Endodermal cell (in vitro differentiated cells): ENCODE data around the gene FEZ2. TPM values are rescaled to one million over a fixed set of nuclear protein-coding genes. Genes with fewer than 3 reads are reported as not detected.

Experiments
- DNase-seq: peaks from one replicate; pipeline ENCODE4 v3.0.0-alpha.2; 2017
- H3K27ac ChIP-seq: 2 replicates; pipeline ENCODE4 v1.5.1; 2013; ENCODE audit warnings: mild to moderate bottlenecking, low read depth, low read length, moderate library complexity
- H3K27me3 ChIP-seq: 2 replicates; pipeline ENCODE4 v1.6.1; 2013; ENCODE audit warnings: mild to moderate bottlenecking, low read length, moderate library complexity; ENCODE audit not compliant: insufficient read depth, control insufficient read depth, poor library complexity, severe bottlenecking
- H3K36me3 ChIP-seq: 2 replicates; pipeline ENCODE4 v1.7.0; 2013; ENCODE audit warnings: mild to moderate bottlenecking, low read length, moderate library complexity; ENCODE audit not compliant: control insufficient read depth, insufficient read depth
- H3K4me1 ChIP-seq: one replicate; pipeline ENCODE4 v1.7.0; 2013; ENCODE audit warnings: low read length; ENCODE audit not compliant: control insufficient read depth, insufficient read depth
- H3K4me3 ChIP-seq: 2 replicates; pipeline ENCODE4 v1.5.1; 2013; ENCODE audit warnings: mild to moderate bottlenecking, low read length, moderate library complexity
- H3K9ac ChIP-seq: 2 replicates; pipeline ENCODE4 v1.6.1; 2013; ENCODE audit warnings: mild to moderate bottlenecking, low read length, moderate library complexity; ENCODE audit not compliant: poor library complexity, severe bottlenecking; ENCODE audit errors: extremely low read depth
- H3K9me3 ChIP-seq: 2 replicates; pipeline ENCODE4 v1.6.1; 2013; ENCODE audit warnings: mild to moderate bottlenecking, low read length, moderate library complexity; ENCODE audit not compliant: control insufficient read depth
- H3K27ac Mint-ChIP-seq: 2 replicates; pipeline ENCODE4 v1.8.0; 2020; ENCODE audit warnings: mixed read lengths
- H3K27me3 Mint-ChIP-seq: 2 replicates; pipeline ENCODE4 v1.8.0; 2021; ENCODE audit warnings: mild to moderate bottlenecking, mixed read lengths; ENCODE audit not compliant: insufficient read depth
- H3K36me3 Mint-ChIP-seq: 2 replicates; pipeline ENCODE4 v1.8.0; 2020; ENCODE audit warnings: low read depth, mixed read lengths
- H3K4me1 Mint-ChIP-seq: 2 replicates; pipeline ENCODE4 v1.8.0; 2020; ENCODE audit warnings: mixed read lengths
- H3K4me3 Mint-ChIP-seq: 2 replicates; pipeline ENCODE4 v1.8.0; 2020; ENCODE audit warnings: mild to moderate bottlenecking, moderate library complexity, mixed read lengths
- H3K9me3 Mint-ChIP-seq: 2 replicates; pipeline ENCODE4 v1.8.0; 2020; ENCODE audit warnings: mild to moderate bottlenecking, mixed read lengths
- WGBS, 2 experiments: methylation state at CpG; one replicate each; pipeline versions ENCODE4 v1.1.5 to v1.1.7; 2013; ENCODE audit warnings: missing lambda C conversion rate in 2 of 2, mixed read lengths in 1 of 2; ENCODE audit not compliant: insufficient coverage in 1 of 2, insufficient read length in 1 of 2; 5-methylcytosine and 5-hydroxymethylcytosine counted together
- total RNA-seq, 2 donors: library from RNA; stranded (reverse); fragmentation: NEBNext Ultra II Directional in 1 of 2; extraction: Animal tissue kit (Norgen Biotek cat#: 25700) in 1 of 2; gene quantifications; 2 replicates in 1 of 2; 3 replicates in 1 of 2; pipeline ENCODE4 v1.2.1, GENCODE V29; 2021
- TF ChIP-seq, protein P1 (sequence below): fragments of 200-600 bp; sonication (generic); conservative IDR thresholded peaks from 2 replicates; pipeline ENCODE4 v1.5.0; 2021; ENCODE audit warnings: antibody characterized with exemption, mild to moderate bottlenecking

Gene FEZ2
- total RNA-seq, 2 donors from 2014 or later: 30.0 to 37.3 TPM

DNA sequence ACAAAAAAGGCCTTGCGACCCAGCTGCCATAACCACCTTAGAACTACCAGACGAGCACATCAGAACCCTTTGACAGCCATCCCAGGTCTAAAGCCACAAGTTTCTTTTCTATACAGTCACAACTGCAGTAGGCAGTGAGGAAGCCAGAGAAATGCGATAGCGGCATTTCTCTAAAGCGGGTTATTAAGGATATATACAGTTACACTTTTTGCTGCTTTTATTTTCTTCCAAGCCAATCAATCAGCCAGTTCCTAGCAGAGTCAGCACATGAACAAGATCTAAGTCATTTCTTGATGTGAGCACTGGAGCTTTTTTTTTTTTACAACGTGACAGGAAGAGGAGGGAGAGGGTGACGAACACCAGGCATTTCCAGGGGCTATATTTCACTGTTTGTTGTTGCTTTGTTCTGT, 48.8 kb downstream of the FEZ2 start:
- Histone ChIP-seq H3K9ac (no peak overlapping the region), H3K27me3 (no peaks in the 10 kb centered on the region), H3K9me3 (no peaks in the 10 kb centered on the region), H3K27ac (no peak overlapping the region), H3K4me3 (no peak overlapping the region), H3K36me3 (peaks cover 83% of the 10 kb centered on the region), H3K4me1 (no peaks in the 10 kb centered on the region)
- H3K36me3 Mint-ChIP-seq: peaks cover 53% of the 10 kb centered on the region
- no peak for DNase-seq
- no peaks in the 10 kb centered on the region for H3K4me1 Mint-ChIP-seq
- 93 to 100% methylated on average over 4 to 7 of the region's 7 CpGs for WGBS, 2 experiments
- no peak overlapping the region for H3K27ac Mint-ChIP-seq
- H3K9me3 Mint-ChIP-seq: no peaks in the 10 kb centered on the region
- TF ChIP-seq, protein P1, sequence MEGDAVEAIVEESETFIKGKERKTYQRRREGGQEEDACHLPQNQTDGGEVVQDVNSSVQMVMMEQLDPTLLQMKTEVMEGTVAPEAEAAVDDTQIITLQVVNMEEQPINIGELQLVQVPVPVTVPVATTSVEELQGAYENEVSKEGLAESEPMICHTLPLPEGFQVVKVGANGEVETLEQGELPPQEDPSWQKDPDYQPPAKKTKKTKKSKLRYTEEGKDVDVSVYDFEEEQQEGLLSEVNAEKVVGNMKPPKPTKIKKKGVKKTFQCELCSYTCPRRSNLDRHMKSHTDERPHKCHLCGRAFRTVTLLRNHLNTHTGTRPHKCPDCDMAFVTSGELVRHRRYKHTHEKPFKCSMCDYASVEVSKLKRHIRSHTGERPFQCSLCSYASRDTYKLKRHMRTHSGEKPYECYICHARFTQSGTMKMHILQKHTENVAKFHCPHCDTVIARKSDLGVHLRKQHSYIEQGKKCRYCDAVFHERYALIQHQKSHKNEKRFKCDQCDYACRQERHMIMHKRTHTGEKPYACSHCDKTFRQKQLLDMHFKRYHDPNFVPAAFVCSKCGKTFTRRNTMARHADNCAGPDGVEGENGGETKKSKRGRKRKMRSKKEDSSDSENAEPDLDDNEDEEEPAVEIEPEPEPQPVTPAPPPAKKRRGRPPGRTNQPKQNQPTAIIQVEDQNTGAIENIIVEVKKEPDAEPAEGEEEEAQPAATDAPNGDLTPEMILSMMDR: no peak
- H3K27me3 Mint-ChIP-seq: no peaks in the 10 kb centered on the region
- H3K4me3 Mint-ChIP-seq: no peak overlapping the region

DNA sequence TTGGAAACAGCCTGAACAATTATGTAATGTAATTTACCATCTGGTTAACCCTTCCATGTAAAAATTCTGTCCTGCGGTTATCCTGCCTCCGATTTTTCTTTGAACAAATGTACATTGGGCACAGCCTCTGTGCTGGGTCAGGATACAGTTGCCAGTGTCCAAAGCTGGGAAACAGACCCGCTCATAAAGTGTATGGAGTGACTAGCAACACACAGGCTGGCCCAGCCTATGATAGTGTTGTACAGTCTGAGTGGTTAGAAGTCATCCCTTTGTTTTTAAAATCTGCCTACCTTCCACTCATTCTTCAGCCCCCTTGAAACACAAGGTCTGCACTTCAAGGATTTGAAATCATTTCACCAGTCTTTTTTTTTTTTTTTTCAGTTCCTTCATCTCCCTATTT, 50.1 kb downstream of the FEZ2 start:
- Histone ChIP-seq H3K27ac (no peak overlapping the region), H3K27me3 (no peaks in the 10 kb centered on the region), H3K4me3 (no peak overlapping the region), H3K4me1 (no peaks in the 10 kb centered on the region), H3K36me3 (peaks cover 95% of the 10 kb centered on the region), H3K9me3 (no peaks in the 10 kb centered on the region), H3K9ac (no peak overlapping the region)
- H3K36me3 Mint-ChIP-seq: peaks cover 52% of the 10 kb centered on the region
- WGBS, 2 experiments: 86 to 97% methylated on average over 3 of the region's 3 CpGs
- TF ChIP-seq, protein P1: no peak
- no peaks in the 10 kb centered on the region for H3K4me1 Mint-ChIP-seq
- no peak for DNase-seq
- H3K27me3 Mint-ChIP-seq: no peaks in the 10 kb centered on the region
- no peak overlapping the region for H3K27ac Mint-ChIP-seq
- no peak overlapping the region for H3K4me3 Mint-ChIP-seq
- no peaks in the 10 kb centered on the region for H3K9me3 Mint-ChIP-seq

DNA sequence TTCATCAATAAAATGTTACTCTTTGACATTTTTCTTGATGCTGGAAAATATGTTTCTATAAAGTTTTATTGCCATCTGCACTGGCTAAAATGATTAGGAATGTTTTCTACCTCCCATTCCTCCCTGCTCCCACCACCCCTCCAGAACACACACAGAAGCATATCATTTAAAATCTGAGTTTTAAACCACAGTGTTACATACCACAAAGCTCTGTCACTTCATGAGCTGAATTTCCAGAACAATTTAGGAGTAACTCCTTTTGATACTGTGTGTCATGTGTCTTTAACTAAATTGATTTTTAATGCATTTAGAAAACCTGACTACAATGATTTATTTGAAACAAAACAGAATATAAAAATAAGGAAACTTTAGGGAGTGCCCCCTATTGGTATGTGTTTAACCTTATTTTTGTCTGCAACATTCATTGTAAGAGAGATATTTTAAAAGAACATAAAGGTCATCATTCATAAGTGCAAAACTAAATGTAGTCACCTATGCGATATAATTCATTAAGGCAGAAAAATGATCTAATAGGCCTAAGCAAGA, 52.0 kb downstream of the FEZ2 start:
- no peaks in the 10 kb centered on the region for H3K27me3 ChIP-seq
- 0% methylated on average over 1 of the region's 1 CpG; no CpG with 5 or more reads in 1 of the 2 experiments for WGBS, 2 experiments
- no peak for DNase-seq
- Mint-ChIP-seq H3K27me3 (no peaks in the 10 kb centered on the region), H3K4me1 (no peaks in the 10 kb centered on the region), H3K4me3 (no peak overlapping the region), H3K36me3 (peaks cover 50% of the 10 kb centered on the region), H3K27ac (no peak overlapping the region), H3K9me3 (no peaks in the 10 kb centered on the region)
- TF ChIP-seq, protein P1: peak; percentile 61
- H3K27ac ChIP-seq: no peak overlapping the region
- H3K9me3 ChIP-seq: no peaks in the 10 kb centered on the region
- no peak overlapping the region for H3K9ac ChIP-seq
- H3K36me3 ChIP-seq: peaks cover 95% of the 10 kb centered on the region
- H3K4me1 ChIP-seq: no peaks in the 10 kb centered on the region
- H3K4me3 ChIP-seq: no peak overlapping the region
